LNCAP (cell line): Measurements from ENCODE around the gene DNLZ.

Source experiments
- TF ChIP-seq, protein P1 (sequence below): fragments of 450-650 bp; IDR thresholded peaks from 2 replicates; pipeline ENCODE4 v1.5.1; 2017; ENCODE audit warnings: mild to moderate bottlenecking

DNLZ gene

DNA sequence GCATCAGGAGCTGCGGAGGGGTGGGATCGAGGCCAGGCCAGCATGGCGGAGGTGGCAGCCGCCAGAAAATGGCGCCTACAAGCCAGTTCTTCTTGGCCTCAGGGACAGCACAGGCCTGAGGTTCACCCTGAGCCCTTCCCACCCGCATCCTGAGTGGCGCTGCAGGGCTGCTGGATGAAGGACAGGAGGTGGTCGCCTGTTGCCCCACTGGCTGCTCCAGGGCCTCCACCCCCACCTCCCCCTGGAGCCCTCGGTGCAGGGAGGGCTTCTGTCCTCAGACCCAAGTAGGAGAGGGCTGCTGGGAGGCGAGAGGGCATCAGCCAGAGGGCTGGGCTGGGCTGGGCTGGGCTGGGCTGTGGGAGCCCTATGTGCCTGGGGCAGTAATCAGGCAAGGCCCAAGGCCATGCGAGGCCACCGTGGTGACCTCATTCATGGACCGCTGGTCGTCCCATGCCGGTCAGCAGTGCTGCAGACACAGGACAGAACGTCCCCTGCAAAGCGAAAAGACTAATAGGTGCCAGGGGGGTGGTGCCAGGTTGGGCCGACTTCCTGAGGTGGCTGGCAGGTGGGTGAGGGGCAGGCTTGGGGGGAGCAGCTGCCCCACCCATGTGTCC lies 22.4 kb downstream of the DNLZ start:
- TF ChIP-seq, protein P1, sequence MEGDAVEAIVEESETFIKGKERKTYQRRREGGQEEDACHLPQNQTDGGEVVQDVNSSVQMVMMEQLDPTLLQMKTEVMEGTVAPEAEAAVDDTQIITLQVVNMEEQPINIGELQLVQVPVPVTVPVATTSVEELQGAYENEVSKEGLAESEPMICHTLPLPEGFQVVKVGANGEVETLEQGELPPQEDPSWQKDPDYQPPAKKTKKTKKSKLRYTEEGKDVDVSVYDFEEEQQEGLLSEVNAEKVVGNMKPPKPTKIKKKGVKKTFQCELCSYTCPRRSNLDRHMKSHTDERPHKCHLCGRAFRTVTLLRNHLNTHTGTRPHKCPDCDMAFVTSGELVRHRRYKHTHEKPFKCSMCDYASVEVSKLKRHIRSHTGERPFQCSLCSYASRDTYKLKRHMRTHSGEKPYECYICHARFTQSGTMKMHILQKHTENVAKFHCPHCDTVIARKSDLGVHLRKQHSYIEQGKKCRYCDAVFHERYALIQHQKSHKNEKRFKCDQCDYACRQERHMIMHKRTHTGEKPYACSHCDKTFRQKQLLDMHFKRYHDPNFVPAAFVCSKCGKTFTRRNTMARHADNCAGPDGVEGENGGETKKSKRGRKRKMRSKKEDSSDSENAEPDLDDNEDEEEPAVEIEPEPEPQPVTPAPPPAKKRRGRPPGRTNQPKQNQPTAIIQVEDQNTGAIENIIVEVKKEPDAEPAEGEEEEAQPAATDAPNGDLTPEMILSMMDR, result no peak

DNA sequence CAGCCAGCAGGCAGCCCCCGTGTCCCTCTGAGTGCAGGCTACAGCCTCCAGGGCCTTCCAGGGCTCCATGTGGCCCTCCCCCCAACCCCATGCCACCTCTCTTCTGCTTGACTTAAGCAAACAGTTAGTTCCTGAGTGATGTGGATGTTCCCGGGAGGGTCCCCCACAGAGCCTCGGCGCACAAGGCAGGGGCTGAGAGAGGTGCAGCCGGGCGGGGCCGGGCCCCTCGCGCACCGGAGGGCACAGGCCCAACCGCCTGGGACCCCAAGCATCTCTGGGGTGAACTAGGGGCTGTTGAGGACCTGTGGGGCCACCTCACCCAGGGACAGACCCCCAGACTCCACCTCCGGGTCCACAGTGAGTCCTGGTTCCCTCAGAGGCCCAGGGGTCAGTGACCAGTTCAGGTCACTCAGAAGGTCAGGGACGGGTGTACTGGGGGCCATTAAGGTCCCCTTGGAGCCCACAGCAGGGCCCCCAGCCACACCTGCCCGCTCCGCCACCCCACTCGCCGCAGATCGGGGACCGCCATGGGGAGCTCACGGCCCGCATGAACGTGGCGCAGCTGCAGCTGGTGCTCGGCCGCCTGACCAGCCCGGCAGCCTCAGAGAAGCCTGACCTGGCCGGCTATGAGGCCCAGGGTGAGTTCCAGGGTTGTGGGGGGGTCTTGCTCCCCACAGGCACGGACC lies 23.0 kb downstream of the DNLZ start:
- TF ChIP-seq, protein P1, result no peak

DNA sequence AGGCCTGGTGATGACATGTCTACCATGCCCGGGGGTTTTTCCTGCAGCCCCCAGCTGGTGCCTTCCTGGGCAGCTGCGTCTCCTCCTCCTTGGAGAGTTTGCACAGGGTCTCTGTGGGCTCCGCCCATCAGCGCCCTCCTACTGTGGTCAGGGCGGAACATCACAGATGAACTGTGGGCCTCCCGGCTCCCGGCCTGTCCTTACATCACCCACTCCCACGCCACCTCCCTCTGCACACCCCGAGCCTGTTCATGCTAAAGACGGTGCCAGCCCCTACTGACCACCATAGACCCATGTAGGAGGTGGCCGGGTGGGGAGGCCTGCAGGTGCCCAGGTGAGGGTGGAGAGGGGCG lies 23.6 kb downstream of the DNLZ start:
- TF ChIP-seq, protein P1, result no peak

DNA sequence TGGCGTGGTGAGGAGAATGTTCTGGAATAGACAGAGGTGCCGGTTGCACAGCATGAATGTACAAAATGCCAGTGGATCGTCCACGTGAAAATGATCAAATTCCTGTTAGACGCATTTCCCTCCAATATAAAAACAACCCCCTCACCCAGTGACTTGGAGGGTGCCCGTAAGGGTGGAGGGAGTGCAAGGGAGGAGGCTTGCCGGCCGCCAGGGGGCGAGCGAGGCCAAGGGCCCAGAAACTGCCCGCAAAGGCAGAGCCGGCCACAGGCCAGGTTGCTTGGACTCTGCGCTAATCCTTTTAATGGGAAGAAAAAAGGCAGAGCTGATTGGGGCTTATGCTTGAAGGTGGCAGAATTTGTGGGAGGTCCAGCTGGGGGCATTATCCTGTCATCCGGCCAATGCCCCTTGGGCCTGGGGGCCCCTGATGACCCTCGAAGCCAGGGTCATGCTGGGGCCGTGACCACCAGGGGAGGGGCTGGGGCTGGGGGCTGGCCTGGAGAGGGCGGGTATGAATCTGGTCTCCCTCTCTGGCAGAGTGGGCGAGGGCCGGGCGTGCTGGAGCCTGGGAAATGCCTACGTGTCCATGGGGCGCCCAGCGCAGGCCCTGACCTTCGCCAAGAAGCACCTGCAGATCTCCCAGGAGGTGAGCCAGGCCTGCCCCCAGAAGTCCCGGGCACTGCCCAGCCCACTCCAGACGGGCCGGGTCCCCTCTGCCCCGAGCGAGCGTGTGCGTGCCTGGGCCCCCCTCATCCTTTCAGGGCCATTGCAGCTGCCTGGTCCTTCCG lies 24.2 kb downstream of the DNLZ start:
- TF ChIP-seq, protein P1, result peak; percentile 98

DNA sequence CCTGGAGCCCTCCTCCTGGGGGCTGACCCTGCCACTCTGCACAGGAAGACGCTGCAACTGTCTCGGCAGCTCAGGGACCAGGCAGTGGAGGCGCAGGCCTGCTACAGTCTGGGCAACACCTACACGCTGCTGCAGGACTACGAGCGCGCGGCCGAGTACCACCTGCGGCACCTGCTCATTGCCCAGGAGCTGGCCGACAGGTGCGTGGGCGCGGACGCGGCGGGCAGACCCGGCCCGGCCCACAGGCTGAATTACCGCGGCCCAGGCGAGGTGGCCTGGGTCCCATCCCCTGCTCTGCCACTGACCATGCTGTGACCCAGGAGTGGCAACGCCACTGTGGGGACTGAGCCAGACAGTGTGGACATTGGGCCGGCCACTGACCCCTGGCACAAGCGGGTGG lies 25.0 kb downstream of the DNLZ start:
- TF ChIP-seq, protein P1, result no peak

DNA sequence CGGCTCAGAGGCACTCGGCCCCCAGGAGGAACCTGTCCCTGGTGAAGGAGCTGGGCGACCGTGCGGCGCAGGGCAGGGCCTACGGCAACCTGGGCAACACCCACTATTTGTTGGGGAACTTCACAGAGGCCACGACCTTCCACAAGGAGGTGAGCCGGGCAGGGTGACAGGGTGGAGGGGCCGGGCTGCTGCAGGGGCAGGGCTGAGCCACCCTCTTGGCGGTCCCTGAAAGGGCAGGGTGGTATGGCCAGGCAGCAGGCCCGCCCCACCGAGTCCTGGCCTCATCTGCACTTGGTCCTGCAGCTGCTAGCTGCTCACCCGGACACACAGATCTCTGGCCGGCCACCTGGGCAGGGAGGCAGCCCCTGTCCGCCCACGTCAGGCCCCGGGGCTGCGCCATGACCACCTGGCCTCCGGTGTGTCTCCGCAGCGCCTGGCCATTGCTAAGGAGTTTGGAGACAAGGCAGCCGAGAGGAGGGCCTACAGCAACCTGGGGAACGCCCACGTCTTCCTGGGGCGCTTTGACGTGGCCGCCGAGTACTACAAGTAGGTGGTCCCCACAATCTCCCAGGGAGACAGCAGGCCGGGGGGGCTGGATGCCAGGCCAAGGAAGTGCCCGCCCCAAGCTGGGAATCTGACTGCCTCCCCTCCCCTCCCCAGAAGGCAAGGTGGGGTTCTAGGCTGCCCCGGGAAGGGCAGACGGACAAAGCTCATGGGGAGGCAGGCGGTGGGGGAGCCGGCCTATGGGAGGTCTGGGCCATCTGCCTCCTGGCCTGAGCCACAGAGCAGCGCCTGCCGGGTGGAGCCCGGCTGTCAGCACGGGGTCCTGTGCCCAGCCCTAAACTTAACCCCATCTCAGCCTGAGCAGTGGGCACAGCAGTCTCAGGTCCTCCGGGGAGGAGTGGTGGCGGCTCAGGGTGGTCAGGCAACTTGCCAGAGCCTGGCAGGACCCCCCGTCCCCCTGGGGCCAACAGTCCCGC lies 25.8 kb downstream of the DNLZ start:
- TF ChIP-seq, protein P1, result no peak

DNA sequence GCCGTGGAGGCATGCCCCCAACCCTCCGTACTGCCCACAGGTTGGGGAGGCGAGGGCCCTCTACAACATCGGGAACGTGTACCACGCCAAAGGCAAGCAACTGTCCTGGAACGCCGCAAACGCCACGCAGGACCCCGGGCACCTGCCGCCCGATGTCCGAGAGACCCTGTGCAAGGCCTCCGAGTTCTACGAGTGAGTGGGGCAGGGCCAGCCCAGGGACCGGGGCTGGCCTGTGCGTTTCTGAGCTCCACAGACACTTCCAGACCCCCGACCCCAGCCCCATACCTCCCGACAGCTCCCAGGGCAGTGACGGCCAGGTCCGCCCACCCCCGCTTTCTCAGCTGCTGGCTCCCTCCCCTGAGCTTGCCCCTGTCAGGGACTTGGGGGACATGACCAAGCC lies 26.7 kb downstream of the DNLZ start:
- TF ChIP-seq, protein P1, result no peak
